ENCODE data around the gene FASTK.

Gene FASTK

DNA sequence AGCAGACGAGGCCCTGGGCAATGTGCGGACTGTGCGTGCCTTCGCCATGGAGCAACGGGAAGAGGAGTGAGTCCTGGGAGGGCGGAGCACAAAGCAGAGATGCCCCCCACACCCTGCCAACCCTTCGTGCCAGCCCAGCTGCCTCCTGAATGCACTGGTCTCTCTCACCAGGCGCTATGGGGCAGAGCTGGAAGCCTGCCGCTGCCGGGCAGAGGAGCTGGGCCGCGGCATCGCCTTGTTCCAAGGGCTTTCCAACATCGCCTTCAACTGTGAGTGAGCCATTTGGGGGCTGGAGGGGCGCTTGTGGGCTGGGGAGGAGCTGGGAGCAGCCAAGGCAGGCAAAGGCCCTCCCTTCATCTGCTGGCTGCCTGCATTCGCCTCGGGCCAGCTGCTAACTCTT is 44.7 kb downstream of the FASTK start:
- no peak overlapping the region for H3K27ac ChIP-seq
- TF ChIP-seq, protein P1, sequence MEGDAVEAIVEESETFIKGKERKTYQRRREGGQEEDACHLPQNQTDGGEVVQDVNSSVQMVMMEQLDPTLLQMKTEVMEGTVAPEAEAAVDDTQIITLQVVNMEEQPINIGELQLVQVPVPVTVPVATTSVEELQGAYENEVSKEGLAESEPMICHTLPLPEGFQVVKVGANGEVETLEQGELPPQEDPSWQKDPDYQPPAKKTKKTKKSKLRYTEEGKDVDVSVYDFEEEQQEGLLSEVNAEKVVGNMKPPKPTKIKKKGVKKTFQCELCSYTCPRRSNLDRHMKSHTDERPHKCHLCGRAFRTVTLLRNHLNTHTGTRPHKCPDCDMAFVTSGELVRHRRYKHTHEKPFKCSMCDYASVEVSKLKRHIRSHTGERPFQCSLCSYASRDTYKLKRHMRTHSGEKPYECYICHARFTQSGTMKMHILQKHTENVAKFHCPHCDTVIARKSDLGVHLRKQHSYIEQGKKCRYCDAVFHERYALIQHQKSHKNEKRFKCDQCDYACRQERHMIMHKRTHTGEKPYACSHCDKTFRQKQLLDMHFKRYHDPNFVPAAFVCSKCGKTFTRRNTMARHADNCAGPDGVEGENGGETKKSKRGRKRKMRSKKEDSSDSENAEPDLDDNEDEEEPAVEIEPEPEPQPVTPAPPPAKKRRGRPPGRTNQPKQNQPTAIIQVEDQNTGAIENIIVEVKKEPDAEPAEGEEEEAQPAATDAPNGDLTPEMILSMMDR (conservative IDR thresholded peaks at IDR 0.05): no peak
- TF ChIP-seq ZFX (IDR thresholded peaks at IDR 0.05): no peak

DNA sequence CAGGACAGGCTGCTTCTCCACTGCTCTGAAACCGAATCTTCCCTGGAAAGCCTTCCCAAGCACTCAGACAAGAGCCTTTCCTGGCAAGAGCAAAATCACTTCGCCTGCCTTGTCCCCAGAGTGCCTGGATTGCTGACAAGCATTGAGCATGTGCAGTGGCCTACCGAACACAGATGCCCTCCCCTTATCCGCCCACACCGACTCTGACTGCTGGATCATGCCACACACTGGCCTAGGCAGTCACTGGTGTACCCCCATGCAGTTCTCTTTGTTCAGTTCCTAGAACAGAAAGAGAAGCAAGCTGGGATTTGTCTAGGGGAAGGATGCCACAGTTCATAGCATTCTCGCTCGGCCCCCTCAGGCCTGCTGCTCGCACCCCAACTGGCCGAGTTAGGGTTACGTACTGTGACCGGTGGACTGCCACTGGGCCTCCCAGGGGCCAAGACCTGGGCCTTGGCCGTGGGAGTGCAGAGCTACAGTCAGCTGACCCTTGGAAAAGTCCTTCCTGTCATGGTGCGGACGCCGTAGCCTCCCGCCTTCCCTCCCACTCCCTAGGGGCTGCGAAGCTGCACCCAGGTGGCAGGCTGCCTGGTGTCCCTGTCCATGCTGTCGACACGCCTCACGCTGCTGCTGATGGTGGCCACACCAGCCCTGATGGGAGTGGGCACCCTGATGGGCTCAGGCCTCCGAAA is 45.4 kb downstream of the FASTK start:
- no peak for TF ChIP-seq ZFX (IDR thresholded peaks at IDR 0.05)
- TF ChIP-seq, protein P1 (conservative IDR thresholded peaks at IDR 0.05): no peak
- H3K27ac ChIP-seq: no peak overlapping the region

DNA sequence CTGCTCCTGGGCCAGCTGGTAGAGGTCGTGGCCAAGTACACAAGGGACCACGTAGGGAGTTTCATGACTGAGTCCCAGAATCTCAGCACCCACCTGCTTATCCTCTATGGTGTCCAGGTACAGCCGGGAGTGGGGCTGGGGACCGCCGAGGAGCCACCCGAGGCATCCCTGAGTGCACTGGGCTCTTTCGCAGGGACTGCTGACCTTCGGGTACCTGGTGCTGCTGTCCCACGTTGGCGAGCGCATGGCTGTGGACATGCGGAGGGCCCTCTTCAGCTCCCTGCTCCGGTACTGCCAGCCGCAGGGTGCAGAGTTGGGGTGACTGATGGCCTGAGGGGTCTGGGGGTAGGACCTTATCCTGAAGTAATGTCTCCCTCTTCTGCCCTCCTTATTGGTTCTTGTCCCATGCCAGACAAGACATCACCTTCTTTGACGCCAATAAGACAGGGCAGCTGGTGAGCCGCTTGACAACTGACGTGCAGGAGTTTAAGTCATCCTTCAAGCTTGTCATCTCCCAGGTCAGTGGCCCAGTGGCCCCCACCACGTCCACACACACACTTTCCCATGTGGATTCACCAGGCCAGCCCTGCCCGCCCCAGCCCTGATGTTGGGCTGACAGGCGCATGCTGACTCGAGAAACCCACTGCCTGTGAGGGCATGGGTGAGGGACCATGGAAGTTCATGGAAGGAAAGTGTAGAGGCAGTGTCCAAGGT is 46.1 kb downstream of the FASTK start:
- TF ChIP-seq, protein P1 (conservative IDR thresholded peaks at IDR 0.05): no peak
- TF ChIP-seq ZFX (IDR thresholded peaks at IDR 0.05): no peak
- H3K27ac ChIP-seq: no peak overlapping the region

DNA sequence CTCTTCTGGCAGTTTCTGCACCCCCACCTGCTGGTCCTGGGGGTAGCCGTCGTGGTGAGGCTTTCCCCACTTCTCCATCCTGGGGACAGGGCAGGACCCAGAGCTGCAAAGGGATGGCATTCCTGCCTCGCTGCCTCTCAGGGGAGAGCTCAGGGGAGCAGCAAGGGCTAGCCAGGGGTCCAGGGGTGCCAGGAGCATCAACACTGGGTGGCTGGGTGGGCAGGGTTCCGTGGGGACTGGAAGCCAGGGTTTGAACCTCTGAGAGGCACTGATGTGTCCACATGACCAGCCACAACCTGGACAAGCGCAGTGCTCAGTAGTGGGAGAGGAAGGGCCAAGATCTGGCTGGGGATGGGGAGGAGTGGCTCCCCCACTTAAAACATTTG is 46.8 kb downstream of the FASTK start:
- TF ChIP-seq ZFX (IDR thresholded peaks at IDR 0.05): no peak
- TF ChIP-seq, protein P1 (conservative IDR thresholded peaks at IDR 0.05): no peak
- no peak overlapping the region for H3K27ac ChIP-seq

DNA sequence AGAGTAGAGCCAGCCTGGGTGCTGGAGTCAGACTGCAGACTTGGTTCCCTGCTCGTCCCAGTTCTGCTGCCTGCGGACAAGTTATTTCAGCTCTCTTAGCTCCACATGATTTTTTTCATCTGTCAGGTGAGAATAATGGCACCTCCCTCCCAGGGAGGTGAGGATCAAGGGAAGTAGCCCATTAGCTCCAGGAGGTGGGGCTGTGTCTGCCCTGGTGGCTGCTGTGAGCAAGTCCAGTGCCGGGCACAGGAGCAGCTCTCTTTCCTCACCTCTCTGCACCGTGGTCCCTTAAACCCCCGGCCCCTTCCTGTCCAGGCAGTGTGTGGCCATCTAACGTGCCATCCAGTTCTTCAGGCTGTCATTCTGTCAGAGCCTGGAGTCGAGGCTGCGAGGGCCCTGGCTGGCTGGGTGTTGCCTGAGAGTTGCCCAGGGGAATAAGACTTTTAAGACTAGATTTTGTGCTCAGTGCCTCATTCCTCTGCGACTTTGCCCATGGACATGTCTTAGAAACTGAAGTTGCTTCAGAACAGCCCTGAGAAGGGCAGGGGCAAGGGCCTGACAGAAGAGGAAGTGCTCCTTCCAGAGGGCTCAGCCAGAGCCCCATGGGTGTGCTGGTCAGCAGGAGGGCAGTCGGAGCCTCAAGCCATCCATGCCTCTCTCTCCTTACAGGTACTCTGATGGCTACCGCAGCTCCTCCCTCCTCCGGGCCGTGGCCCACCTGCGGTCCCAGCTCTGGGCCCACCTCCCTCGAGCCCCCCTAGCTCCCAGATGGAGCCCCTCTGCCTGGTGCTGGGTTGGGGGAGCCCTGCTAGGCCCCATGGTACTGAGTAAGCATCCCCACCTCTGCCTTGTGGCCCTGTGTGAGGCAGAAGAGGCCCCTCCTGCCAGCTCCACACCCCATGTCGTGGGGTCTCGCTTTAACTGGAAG is 47.4 kb downstream of the FASTK start:
- H3K27ac ChIP-seq: no peak overlapping the region
- TF ChIP-seq, protein P1 (conservative IDR thresholded peaks at IDR 0.05): no peak
- TF ChIP-seq ZFX (IDR thresholded peaks at IDR 0.05): no peak

DNA sequence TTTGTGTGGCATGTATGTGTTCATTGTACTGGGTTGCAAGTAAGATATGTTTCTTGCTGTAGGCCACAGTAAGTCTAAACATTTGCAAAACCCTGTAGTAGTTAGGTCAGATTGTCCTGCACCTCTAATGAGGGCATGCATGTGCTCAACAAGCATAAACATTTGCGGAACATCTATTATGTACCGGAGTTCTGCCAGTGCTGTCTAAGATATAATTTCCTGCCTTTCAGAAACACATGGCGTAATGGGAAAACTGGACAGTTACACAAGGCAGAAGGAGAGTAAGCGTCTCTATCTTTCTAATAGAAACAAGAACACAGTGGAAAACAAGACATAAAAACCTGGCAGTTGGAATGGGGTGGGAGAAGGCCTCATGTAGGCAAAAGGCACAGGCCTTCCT is 49.6 kb downstream of the FASTK start:
- TF ChIP-seq ZFX (IDR thresholded peaks at IDR 0.05): no peak
- TF ChIP-seq, protein P1 (conservative IDR thresholded peaks at IDR 0.05): no peak

More for the DNA sequence above, 49.6 kb downstream of the FASTK start:
- no peak overlapping the region for H3K27ac ChIP-seq
